ENCODE data around the gene PDSS2. TPM values are rescaled to one million over a fixed set of nuclear protein-coding genes. Genes with fewer than 3 reads are reported as not detected.

The PDSS2 gene
- total and polyA plus RNA-seq, 10 donors = 4.3 to 16.6 (median 11.7) TPM

GRCh38 chr6:107419733-107420132 is 39.6 kb downstream of the PDSS2 start:
- H3K9me3 ChIP-seq = peaks cover 0 to 4% (median 0%) of the 10 kb centered on the region in 8 donors
- no peaks in the 10 kb centered on the region for H3K36me3 ChIP-seq
- WGBS, 5 donors = 89 to 95% (median 91%) methylated on average over 2 of the region's 2 CpGs
- H3K27me3 ChIP-seq (replicated peaks in 1 of 7) = no peaks in the 10 kb centered on the region
- H3K4me3 ChIP-seq = no peak overlapping the region
- TF ChIP-seq POLR2A (IDR thresholded peaks at IDR 0.05) = no peak
- TF ChIP-seq, protein P1, sequence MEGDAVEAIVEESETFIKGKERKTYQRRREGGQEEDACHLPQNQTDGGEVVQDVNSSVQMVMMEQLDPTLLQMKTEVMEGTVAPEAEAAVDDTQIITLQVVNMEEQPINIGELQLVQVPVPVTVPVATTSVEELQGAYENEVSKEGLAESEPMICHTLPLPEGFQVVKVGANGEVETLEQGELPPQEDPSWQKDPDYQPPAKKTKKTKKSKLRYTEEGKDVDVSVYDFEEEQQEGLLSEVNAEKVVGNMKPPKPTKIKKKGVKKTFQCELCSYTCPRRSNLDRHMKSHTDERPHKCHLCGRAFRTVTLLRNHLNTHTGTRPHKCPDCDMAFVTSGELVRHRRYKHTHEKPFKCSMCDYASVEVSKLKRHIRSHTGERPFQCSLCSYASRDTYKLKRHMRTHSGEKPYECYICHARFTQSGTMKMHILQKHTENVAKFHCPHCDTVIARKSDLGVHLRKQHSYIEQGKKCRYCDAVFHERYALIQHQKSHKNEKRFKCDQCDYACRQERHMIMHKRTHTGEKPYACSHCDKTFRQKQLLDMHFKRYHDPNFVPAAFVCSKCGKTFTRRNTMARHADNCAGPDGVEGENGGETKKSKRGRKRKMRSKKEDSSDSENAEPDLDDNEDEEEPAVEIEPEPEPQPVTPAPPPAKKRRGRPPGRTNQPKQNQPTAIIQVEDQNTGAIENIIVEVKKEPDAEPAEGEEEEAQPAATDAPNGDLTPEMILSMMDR (IDR thresholded peaks at IDR 0.05 in 8 of 11, conservative IDR thresholded peaks at IDR 0.05 in 3 of 11) = no peak
- H3K4me1 ChIP-seq = peaks cover 0 to 3% (median under 1%) of the 10 kb centered on the region in 6 donors
- no peak overlapping the region for H3K27ac ChIP-seq
- intact Hi-C loops (cut with DNase I; ENCODE audit: low total_unique reads) = no loop called here
- no peak for DNase-seq

DNA sequence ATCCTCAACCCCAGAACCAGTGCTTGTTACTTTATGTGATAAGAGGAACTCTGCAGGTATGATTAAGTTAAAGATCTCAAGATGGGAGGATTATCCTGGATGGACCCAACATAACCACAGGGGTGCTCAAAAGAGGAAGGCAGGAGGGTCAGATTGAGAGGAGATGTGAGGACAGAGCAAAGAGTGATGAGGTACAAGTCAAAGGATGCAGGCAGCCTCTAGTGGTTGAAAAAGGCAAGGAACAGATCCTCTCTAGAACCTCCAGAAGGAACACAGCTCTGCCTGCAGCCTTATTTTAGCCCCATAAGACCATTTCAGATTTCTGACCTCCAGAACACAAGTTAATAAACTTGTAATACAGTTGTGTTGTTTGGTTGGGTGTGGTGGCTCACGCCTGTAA is 41.2 kb downstream of the PDSS2 start:
- no peak overlapping the region for H3K4me3 ChIP-seq
- H3K36me3 ChIP-seq = peaks cover 0 to 5% (median 0%) of the 10 kb centered on the region in 6 donors
- 77 to 95% (median 92%) methylated on average over 1 of the region's 1 CpG for WGBS, 5 donors
- peaks cover 0 to 7% (median 2%) of the 10 kb centered on the region in 6 donors for H3K4me1 ChIP-seq
- no peaks in the 10 kb centered on the region for H3K27me3 ChIP-seq (replicated peaks in 1 of 7)
- H3K27ac ChIP-seq = no peak overlapping the region
- DNase-seq = no peak
- intact Hi-C loops (cut with DNase I; ENCODE audit: low total_unique reads) = no loop called here
- no peak for TF ChIP-seq POLR2AphosphoS5 (IDR thresholded peaks at IDR 0.05)
- no peak for TF ChIP-seq POLR2A (IDR thresholded peaks at IDR 0.05)
- TF ChIP-seq, protein P1 (IDR thresholded peaks at IDR 0.05 in 8 of 11, conservative IDR thresholded peaks at IDR 0.05 in 3 of 11) = no peak
- no peaks in the 10 kb centered on the region for H3K9me3 ChIP-seq

DNA sequence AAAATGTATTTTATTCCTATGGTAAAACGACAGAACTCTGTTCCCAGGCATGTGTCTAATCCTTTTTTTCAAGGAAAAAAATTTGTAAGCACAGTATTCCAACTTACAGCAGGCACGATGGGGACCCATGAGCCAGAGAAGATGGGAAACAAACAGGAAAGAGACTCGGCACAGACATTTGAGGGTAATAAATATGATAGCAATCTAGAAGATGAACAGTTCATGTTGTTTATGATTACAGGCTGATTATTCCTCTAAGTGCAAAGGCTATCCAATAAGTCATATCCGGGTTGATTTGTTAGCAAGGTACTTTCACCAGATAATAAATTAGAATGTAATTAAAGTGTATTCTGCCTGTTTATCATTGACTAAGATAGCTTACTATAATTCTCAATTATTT is 43.2 kb downstream of the PDSS2 start:
- no peaks in the 10 kb centered on the region for H3K27me3 ChIP-seq (replicated peaks in 1 of 7)
- H3K36me3 ChIP-seq = peaks cover 0 to 5% (median 0%) of the 10 kb centered on the region in 6 donors
- TF ChIP-seq POLR2AphosphoS5 (IDR thresholded peaks at IDR 0.05) (no peak), POLR2A (IDR thresholded peaks at IDR 0.05) (no peak)
- TF ChIP-seq, protein P1 (IDR thresholded peaks at IDR 0.05 in 8 of 11, conservative IDR thresholded peaks at IDR 0.05 in 3 of 11) = no peak
- DNase-seq = no peak
- no peak overlapping the region for H3K27ac ChIP-seq
- intact Hi-C loops (cut with DNase I; ENCODE audit: low total_unique reads) = no loop called here
- H3K4me3 ChIP-seq = no peak overlapping the region
- peaks cover 0 to 7% (median 2%) of the 10 kb centered on the region in 6 donors for H3K4me1 ChIP-seq
- WGBS, 5 donors = 90 to 93% (median 90%) methylated on average over 4 of the region's 4 CpGs
- H3K9me3 ChIP-seq = no peaks in the 10 kb centered on the region

GRCh38 chr6:107413966-107414645 is 45.3 kb downstream of the PDSS2 start:
- intact Hi-C loops (cut with DNase I; ENCODE audit: low total_unique reads) = no loop called here
- DNase-seq = no peak
- TF ChIP-seq, protein P1 (IDR thresholded peaks at IDR 0.05 in 8 of 11, conservative IDR thresholded peaks at IDR 0.05 in 3 of 11) = no peak
- TF ChIP-seq POLR2A (IDR thresholded peaks at IDR 0.05) (no peak), POLR2AphosphoS5 (IDR thresholded peaks at IDR 0.05) (no peak)
- peaks cover 0 to 5% (median 0%) of the 10 kb centered on the region in 6 donors for H3K36me3 ChIP-seq
- H3K9me3 ChIP-seq = no peaks in the 10 kb centered on the region
- H3K27ac ChIP-seq = no peak overlapping the region
- H3K27me3 ChIP-seq (replicated peaks in 1 of 7) = no peaks in the 10 kb centered on the region
- H3K4me1 ChIP-seq = peaks cover 0 to 7% (median 0%) of the 10 kb centered on the region in 6 donors
- no peak overlapping the region for H3K4me3 ChIP-seq
